ENCODE measurements around the gene KCNH5. TPM values are rescaled to one million over a fixed set of nuclear protein-coding genes. Genes with fewer than 3 reads are reported as not detected.
A peak's percentile ranks its signal among the peaks of the same experiment; 100 is the strongest.

The KCNH5 gene
- total RNA-seq, 8 experiments from 2014 or later: 0.10 to 2.1 (median 0.43) TPM; not detected in 1

GRCh38 chr14:62709773-62710172 is 335.5 kb downstream of the KCNH5 start:
- H3K4me3 ChIP-seq: no peak overlapping the region
- peaks cover 0 to 6% of the 10 kb centered on the region in 2 donors for H3K4me1 ChIP-seq (replicated peaks in 1 of 2)
- in situ Hi-C loops (cut with MboI; ENCODE audit: low pct_unique_long_range_greater_than_20kb in 2 of 9, low sequenced_read_pairs in 9 of 9, unreplicated experiment in 9 of 9): no loop called here
- WGBS, 10 experiments: 0 to 100% (median 66%) methylated on average over 1 to 3 of the region's 3 CpGs; no CpG with 5 or more reads in 1 of the 10 experiments
- no peak for ATAC-seq (replicated peaks in 6 of 8)
- no peak overlapping the region for H3K27ac ChIP-seq

- in situ Hi-C loops (cut with MboI; ENCODE audit: low pct_unique_long_range_greater_than_20kb in 2 of 9, low sequenced_read_pairs in 9 of 9, unreplicated experiment in 9 of 9): no loop called here
- no peak overlapping the region for H3K4me3 ChIP-seq
- 0 to 100% (median 67%) methylated on average over 1 to 2 of the region's 2 CpGs for WGBS, 10 experiments
- no peak overlapping the region for H3K27ac ChIP-seq
- no peaks in the 10 kb centered on the region for H3K4me1 ChIP-seq (replicated peaks in 1 of 2)
- no peak for ATAC-seq (replicated peaks in 6 of 8)
Observed at GRCh38 chr14:62706217-62706616, 339.0 kb downstream of the KCNH5 start.

GRCh38 chr14:62697461-62697860 is 347.8 kb downstream of the KCNH5 start:
- H3K27ac ChIP-seq: no peak overlapping the region
- H3K4me1 ChIP-seq (replicated peaks in 1 of 2): peaks cover 0 to 6% of the 10 kb centered on the region in 2 donors
- in situ Hi-C loops (cut with MboI; ENCODE audit: low pct_unique_long_range_greater_than_20kb in 2 of 9, low sequenced_read_pairs in 9 of 9, unreplicated experiment in 9 of 9): no loop called here
- no peak for ATAC-seq (replicated peaks in 6 of 8)
- H3K4me3 ChIP-seq: no peak overlapping the region
- 33 to 100% (median 60%) methylated on average over 1 of the region's 1 CpG; no CpG with 5 or more reads in 5 of the 10 experiments for WGBS, 10 experiments

GRCh38 chr14:62696929-62697328 is 348.3 kb downstream of the KCNH5 start:
- in situ Hi-C loops (cut with MboI; ENCODE audit: low pct_unique_long_range_greater_than_20kb in 2 of 9, low sequenced_read_pairs in 9 of 9, unreplicated experiment in 9 of 9): no loop called here
- WGBS, 10 experiments: 20 to 100% (median 86%) methylated on average over 1 to 3 of the region's 4 CpGs; no CpG with 5 or more reads in 3 of the 10 experiments
- H3K4me1 ChIP-seq (replicated peaks in 1 of 2): peaks cover 5 to 11% of the 10 kb centered on the region in 2 donors

GRCh38 chr14:62696331-62696924 is 348.8 kb downstream of the KCNH5 start:
- no peak overlapping the region for H3K27ac ChIP-seq
- H3K4me1 ChIP-seq (replicated peaks in 1 of 2): peaks cover 5 to 11% of the 10 kb centered on the region in 2 donors
- in situ Hi-C loops (cut with MboI; ENCODE audit: low pct_unique_long_range_greater_than_20kb in 2 of 9, low sequenced_read_pairs in 9 of 9, unreplicated experiment in 9 of 9): no loop called here
- H3K4me3 ChIP-seq: no peak overlapping the region
- 0 to 80% (median 41%) methylated on average over 1 to 5 of the region's 5 CpGs; no CpG with 5 or more reads in 1 of the 10 experiments for WGBS, 10 experiments
- ATAC-seq (replicated peaks in 6 of 8): no peak

More at GRCh38 chr14:62696929-62697328, 348.3 kb downstream of the KCNH5 start:
- Histone ChIP-seq H3K27ac (no peak overlapping the region), H3K4me3 (no peak overlapping the region)
- ATAC-seq (replicated peaks in 6 of 8): no peak

- WGBS, 10 experiments: 60 to 100% (median 91%) methylated on average over 1 to 2 of the region's 2 CpGs; no CpG with 5 or more reads in 4 of the 10 experiments
- Histone ChIP-seq H3K4me3 (no peak overlapping the region), H3K27ac (no peak overlapping the region), H3K4me1 (replicated peaks in 1 of 2) (peaks cover 5 to 11% of the 10 kb centered on the region in 2 donors)
- ATAC-seq (replicated peaks in 6 of 8): no peak
- in situ Hi-C loops (cut with MboI; ENCODE audit: low pct_unique_long_range_greater_than_20kb in 2 of 9, low sequenced_read_pairs in 9 of 9, unreplicated experiment in 9 of 9): no loop called here
Observed at GRCh38 chr14:62694075-62694474, 351.2 kb downstream of the KCNH5 start.

- in situ Hi-C loops (cut with MboI; ENCODE audit: low pct_unique_long_range_greater_than_20kb in 2 of 9, low sequenced_read_pairs in 9 of 9, unreplicated experiment in 9 of 9): no loop called here
- Histone ChIP-seq H3K27ac (no peak overlapping the region), H3K4me1 (replicated peaks in 1 of 2) (peaks cover 5 to 11% of the 10 kb centered on the region in 2 donors), H3K4me3 (no peak overlapping the region)
- 13 to 100% (median 71%) methylated on average over 1 to 2 of the region's 2 CpGs; no CpG with 5 or more reads in 4 of the 10 experiments for WGBS, 10 experiments
- peak in 7 of 8 experiments; percentile 27 to 62 (median 50) for ATAC-seq (replicated peaks in 6 of 8)
Observed at GRCh38 chr14:62692490-62693106, 352.7 kb downstream of the KCNH5 start.

- Histone ChIP-seq H3K4me3 (no peak overlapping the region), H3K4me1 (replicated peaks in 1 of 2) (peaks cover 5 to 11% of the 10 kb centered on the region in 2 donors), H3K27ac (no peak overlapping the region)
- WGBS, 10 experiments: 4 to 88% (median 54%) methylated on average over 1 to 4 of the region's 4 CpGs
- in situ Hi-C loops (cut with MboI; ENCODE audit: low pct_unique_long_range_greater_than_20kb in 2 of 9, low sequenced_read_pairs in 9 of 9, unreplicated experiment in 9 of 9): no loop called here
- peak; percentile 33 to 100 (median 100) for ATAC-seq (replicated peaks in 6 of 8)
Observed at GRCh38 chr14:62691647-62692489, 353.4 kb downstream of the KCNH5 start.

GRCh38 chr14:62689733-62690132 is 355.5 kb downstream of the KCNH5 start:
- ATAC-seq (replicated peaks in 6 of 8): no peak
- peaks cover 5 to 11% of the 10 kb centered on the region in 2 donors for H3K4me1 ChIP-seq (replicated peaks in 1 of 2)
- WGBS, 10 experiments: 20 to 100% (median 100%) methylated on average over 1 of the region's 1 CpG; no CpG with 5 or more reads in 3 of the 10 experiments
- no peak overlapping the region for H3K4me3 ChIP-seq
- H3K27ac ChIP-seq: no peak overlapping the region
- in situ Hi-C loops (cut with MboI; ENCODE audit: low pct_unique_long_range_greater_than_20kb in 2 of 9, low sequenced_read_pairs in 9 of 9, unreplicated experiment in 9 of 9): no loop called here

GRCh38 chr14:62687818-62688217 is 357.4 kb downstream of the KCNH5 start:
- no peak for ATAC-seq (replicated peaks in 6 of 8)
- Histone ChIP-seq H3K4me1 (replicated peaks in 1 of 2) (peaks cover 5 to 8% of the 10 kb centered on the region in 2 donors), H3K27ac (no peak overlapping the region), H3K4me3 (no peak overlapping the region)
- in situ Hi-C loops (cut with MboI; ENCODE audit: low pct_unique_long_range_greater_than_20kb in 2 of 9, low sequenced_read_pairs in 9 of 9, unreplicated experiment in 9 of 9): no loop called here
- 17 to 100% (median 86%) methylated on average over 1 to 2 of the region's 2 CpGs; no CpG with 5 or more reads in 2 of the 10 experiments for WGBS, 10 experiments

GRCh38 chr14:62684376-62684775 is 360.9 kb downstream of the KCNH5 start:
- no peak for ATAC-seq (replicated peaks in 6 of 8)
- H3K4me3 ChIP-seq: no peak overlapping the region
- H3K27ac ChIP-seq: no peak overlapping the region
- WGBS, 10 experiments: 5 to 95% (median 55%) methylated on average over 1 to 2 of the region's 2 CpGs; no CpG with 5 or more reads in 1 of the 10 experiments
- in situ Hi-C loops (cut with MboI; ENCODE audit: low pct_unique_long_range_greater_than_20kb in 2 of 9, low sequenced_read_pairs in 9 of 9, unreplicated experiment in 9 of 9): no loop called here
- no peaks in the 10 kb centered on the region for H3K4me1 ChIP-seq (replicated peaks in 1 of 2)

GRCh38 chr14:62682208-62682607 is 363.1 kb downstream of the KCNH5 start:
- Histone ChIP-seq H3K4me1 (replicated peaks in 1 of 2) (no peaks in the 10 kb centered on the region), H3K27ac (no peak overlapping the region), H3K4me3 (no peak overlapping the region)
- in situ Hi-C loops (cut with MboI; ENCODE audit: low pct_unique_long_range_greater_than_20kb in 2 of 9, low sequenced_read_pairs in 9 of 9, unreplicated experiment in 9 of 9): no loop called here
- no peak for ATAC-seq (replicated peaks in 6 of 8)
- WGBS, 10 experiments: 14 to 100% (median 88%) methylated on average over 1 to 7 of the region's 7 CpGs

Data from motor neuron (in vitro differentiated cells).